Neuronal stem cell (in vitro differentiated cells): ENCODE results near the gene SOX11.

Experiments used
- DNase-seq: peaks from one replicate; pipeline ENCODE4 v3.0.0-alpha.2; 2013; ENCODE audit warnings: low spot score
- H2AFZ ChIP-seq: one replicate; pipeline ENCODE4 v1.6.1; 2013; ENCODE audit warnings: mild to moderate bottlenecking, low read length, inconsistent platforms
- H2AK5ac ChIP-seq: 2 replicates; pipeline ENCODE4 v1.6.1; 2013; ENCODE audit warnings: low read depth, mild to moderate bottlenecking, inconsistent platforms, low read length, moderate library complexity, mixed read lengths
- H2BK120ac ChIP-seq: 2 replicates; pipeline ENCODE4 v1.6.1; 2013; ENCODE audit warnings: low read depth, mild to moderate bottlenecking, inconsistent platforms, low read length, moderate library complexity, mixed read lengths
- H2BK12ac ChIP-seq: one replicate; pipeline ENCODE4 v1.6.1; 2013; ENCODE audit warnings: low read length, inconsistent platforms
- H2BK15ac ChIP-seq: 2 replicates; pipeline ENCODE4 v1.6.1; 2013; ENCODE audit warnings: mild to moderate bottlenecking, low read length, inconsistent platforms, mixed read lengths
- H2BK5ac ChIP-seq: one replicate; pipeline ENCODE4 v1.6.1; 2013; ENCODE audit warnings: inconsistent platforms, mild to moderate bottlenecking, low read length, moderate library complexity
- H3K14ac ChIP-seq: one replicate; pipeline ENCODE4 v1.6.1; 2013; ENCODE audit warnings: low read length, inconsistent platforms
- H3K18ac ChIP-seq: 2 replicates; pipeline ENCODE4 v1.6.1; 2013; ENCODE audit warnings: low read length, inconsistent platforms
- H3K23ac ChIP-seq: 2 replicates; pipeline ENCODE4 v1.6.1; 2013; ENCODE audit warnings: low read depth, mild to moderate bottlenecking, mixed read lengths, low read length, inconsistent platforms; ENCODE audit not compliant: poor library complexity
- H3K27ac ChIP-seq: replicated peaks from 3 replicates; pipeline ENCODE4 v1.5.1; 2013; ENCODE audit warnings: low read length, inconsistent platforms
- H3K27me3 ChIP-seq, 3 experiments: 2 replicates each; pipeline ENCODE4 v1.6.1; 2013; ENCODE audit warnings: low read length in 3 of 3, mild to moderate bottlenecking in 2 of 3, inconsistent platforms in 1 of 3, low read depth in 1 of 3, mixed read lengths in 1 of 3, moderate library complexity in 1 of 3; ENCODE audit not compliant: control insufficient read depth in 3 of 3, insufficient read depth in 3 of 3
- H3K36me3 ChIP-seq, 2 donors: replicated peaks in 1 of 2; 2 replicates each; pipeline ENCODE4 v1.6.1; 2013; ENCODE audit warnings: low read length in 2 of 2; ENCODE audit not compliant: control insufficient read depth in 2 of 2, insufficient read depth in 2 of 2
- H3K4ac ChIP-seq: 2 replicates; pipeline ENCODE4 v1.6.1; 2013; ENCODE audit warnings: inconsistent platforms, mild to moderate bottlenecking, low read length, moderate library complexity
- H3K4me1 ChIP-seq, 2 donors: 1 replicate in 1 of 2; 2 replicates in 1 of 2; pipeline ENCODE4 v1.6.1; 2013; ENCODE audit warnings: low read length in 2 of 2, low read depth in 1 of 2; ENCODE audit not compliant: control insufficient read depth in 2 of 2, insufficient read depth in 1 of 2
- H3K4me2 ChIP-seq: one replicate; pipeline ENCODE4 v1.6.1; 2013; ENCODE audit warnings: mild to moderate bottlenecking, low read length, inconsistent platforms; ENCODE audit not compliant: insufficient read depth, poor library complexity, severe bottlenecking
- H3K4me3 ChIP-seq, 2 donors: 2 replicates each; pipeline ENCODE4 v1.5.1; 2013; ENCODE audit warnings: low read length in 2 of 2, mild to moderate bottlenecking in 2 of 2, inconsistent platforms in 1 of 2, moderate library complexity in 1 of 2
- H3K79me1 ChIP-seq: one replicate; pipeline ENCODE4 v1.6.1; 2013; ENCODE audit warnings: low read depth, mild to moderate bottlenecking, inconsistent platforms, low read length, moderate library complexity
- H3K9ac ChIP-seq: one replicate; pipeline ENCODE4 v1.6.1; 2013; ENCODE audit warnings: mild to moderate bottlenecking, low read depth, low read length, inconsistent platforms; ENCODE audit not compliant: poor library complexity
- H3K9me3 ChIP-seq, 2 donors: replicated peaks in 1 of 2; 2 replicates each; pipeline versions ENCODE3 to v1.6.1; 2013; ENCODE audit warnings: low read length in 2 of 2, mild to moderate bottlenecking in 2 of 2, inconsistent platforms in 1 of 2, low read depth in 1 of 2, mixed read lengths in 1 of 2, moderate library complexity in 1 of 2; ENCODE audit not compliant: control insufficient read depth in 2 of 2, insufficient read depth in 1 of 2
- H4K8ac ChIP-seq: one replicate; pipeline ENCODE4 v1.6.1; 2013; ENCODE audit warnings: low read depth, mild to moderate bottlenecking, inconsistent platforms, low read length, moderate library complexity
- H4K91ac ChIP-seq: one replicate; pipeline ENCODE4 v1.6.1; 2013; ENCODE audit warnings: low read length, low read depth, mild to moderate bottlenecking, inconsistent platforms; ENCODE audit not compliant: poor library complexity
- WGBS, 2 donors: extraction: QIAGEN DNeasy Blood & Tissue Kit; methylation state at CpG; one replicate each; pipeline ENCODE4 v1.1.7; 2013; ENCODE audit warnings: missing lambda C conversion rate in 2 of 2, mixed read lengths in 1 of 2; ENCODE audit not compliant: insufficient read length in 2 of 2, insufficient replicate concordance in 1 of 2; ENCODE audit errors: extremely low coverage in 2 of 2; 5-methylcytosine and 5-hydroxymethylcytosine counted together

SOX11 gene

DNA sequence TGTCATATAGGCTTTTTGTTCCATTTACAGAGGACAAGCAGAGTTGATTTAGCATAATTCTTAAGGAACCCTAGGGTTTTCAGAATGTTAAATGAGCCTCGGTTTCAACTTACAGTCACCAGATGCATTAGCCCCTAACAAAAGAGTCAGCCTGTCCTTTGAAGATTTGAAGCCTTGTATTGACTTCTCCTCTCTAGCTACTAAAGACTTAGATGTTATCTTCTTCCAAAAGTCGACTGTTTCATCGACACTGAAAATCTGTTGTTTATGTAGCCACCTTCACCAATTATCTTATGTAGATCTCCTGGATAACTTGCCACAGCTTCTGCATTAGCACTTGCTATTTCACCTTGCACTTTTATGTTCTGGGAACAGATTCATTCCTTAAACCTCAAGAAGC, 31.6 kb upstream of the SOX11 start:
- H2BK5ac ChIP-seq: no peak overlapping the region
- no peaks in the 10 kb centered on the region for H3K79me1 ChIP-seq
- no peak overlapping the region for H2AK5ac ChIP-seq
- no peaks in the 10 kb centered on the region for H3K9me3 ChIP-seq
- no peak overlapping the region for H4K8ac ChIP-seq
- no peak overlapping the region for H3K18ac ChIP-seq
- H3K36me3 ChIP-seq: no peaks in the 10 kb centered on the region
- H4K91ac ChIP-seq: no peak overlapping the region
- H2AFZ ChIP-seq: no peak overlapping the region
- no peak for DNase-seq
- H3K4me1 ChIP-seq: peaks cover 0 to 3% of the 10 kb centered on the region in 2 donors
- H3K27ac ChIP-seq: no peak overlapping the region
- H3K4me3 ChIP-seq: no peak overlapping the region
- H3K4me2 ChIP-seq: no peak overlapping the region
- no peak overlapping the region for H3K4ac ChIP-seq
- H2BK12ac ChIP-seq: no peak overlapping the region
- no peak overlapping the region for H3K9ac ChIP-seq
- no peak overlapping the region for H3K23ac ChIP-seq
- no peak overlapping the region for H3K14ac ChIP-seq
- no peaks in the 10 kb centered on the region for H3K27me3 ChIP-seq
- H2BK120ac ChIP-seq: no peak overlapping the region
- H2BK15ac ChIP-seq: no peak overlapping the region
- WGBS, 2 donors: no CpG with 5 or more reads among the region's 3 CpGs

DNA sequence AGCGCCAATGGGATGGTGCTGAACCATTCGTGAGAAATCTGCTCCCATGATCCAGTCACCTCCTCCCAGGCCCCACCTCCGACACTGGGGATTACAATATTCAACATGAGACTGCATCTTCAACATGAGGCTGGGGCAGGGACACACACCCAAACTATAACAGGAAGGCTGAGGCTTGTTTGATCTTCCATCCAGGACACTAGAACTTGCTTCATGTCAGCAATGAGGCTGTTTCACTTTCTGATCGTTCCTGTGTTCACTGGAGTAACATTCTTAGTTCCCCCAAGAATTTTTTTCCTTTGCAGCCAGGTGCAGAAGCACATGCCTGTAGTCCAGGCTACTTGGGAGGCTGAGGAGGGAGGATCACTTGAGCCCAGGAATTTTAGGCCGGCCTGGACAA, 30.8 kb upstream of the SOX11 start:
- Histone ChIP-seq H2AFZ (no peak overlapping the region), H3K14ac (no peak overlapping the region), H3K9ac (no peak overlapping the region), H3K27ac (no peak overlapping the region), H4K8ac (no peak overlapping the region), H2BK12ac (no peak overlapping the region), H2BK15ac (no peak overlapping the region), H3K4ac (no peak overlapping the region), H3K4me1 (peaks cover 2 to 3% of the 10 kb centered on the region in 2 donors), H3K79me1 (no peaks in the 10 kb centered on the region), H3K9me3 (no peaks in the 10 kb centered on the region), H3K4me2 (no peak overlapping the region), H3K4me3 (no peak overlapping the region), H3K18ac (no peak overlapping the region), H3K27me3 (no peaks in the 10 kb centered on the region), H2BK5ac (no peak overlapping the region), H3K23ac (no peak overlapping the region), H3K36me3 (no peaks in the 10 kb centered on the region), H2AK5ac (no peak overlapping the region), H2BK120ac (no peak overlapping the region), H4K91ac (no peak overlapping the region)
- WGBS, 2 donors: no CpG with 5 or more reads among the region's 5 CpGs
- DNase-seq: no peak

DNA sequence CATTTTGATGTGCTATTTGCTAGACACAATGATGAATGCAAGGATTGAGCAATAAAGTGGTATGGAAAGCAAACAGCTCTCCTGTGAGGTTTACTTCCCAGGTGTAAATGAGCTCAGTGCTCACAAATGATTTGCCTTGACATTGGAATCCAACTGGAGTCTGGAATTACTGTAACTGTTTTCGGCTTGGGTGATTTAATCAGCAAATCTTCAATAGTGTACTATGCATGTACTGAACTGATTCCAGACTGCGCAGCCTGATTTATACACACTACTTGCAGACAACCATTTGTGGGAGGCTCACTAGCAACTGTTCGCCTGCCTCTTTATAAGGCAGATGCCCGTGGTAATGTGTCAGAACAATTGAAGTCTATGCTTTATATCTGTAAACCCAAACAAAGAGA, 27.9 kb upstream of the SOX11 start:
- H2BK12ac ChIP-seq: no peak overlapping the region
- no peaks in the 10 kb centered on the region for H3K27me3 ChIP-seq
- no peak overlapping the region for H3K4me2 ChIP-seq
- H3K9me3 ChIP-seq: peaks cover 0 to 6% of the 10 kb centered on the region in 2 donors
- no peak overlapping the region for H3K9ac ChIP-seq
- H2BK120ac ChIP-seq: no peak overlapping the region
- H2BK15ac ChIP-seq: no peak overlapping the region
- no peak overlapping the region for H4K8ac ChIP-seq
- H2AK5ac ChIP-seq: no peak overlapping the region
- H3K14ac ChIP-seq: no peak overlapping the region
- H3K23ac ChIP-seq: no peak overlapping the region
- DNase-seq: no peak
- H3K18ac ChIP-seq: no peak overlapping the region
- no peak overlapping the region for H3K27ac ChIP-seq
- no peak overlapping the region for H3K4ac ChIP-seq
- H3K4me1 ChIP-seq: peaks cover 7 to 8% of the 10 kb centered on the region in 2 donors
- WGBS, 2 donors: no CpG with 5 or more reads among the region's 4 CpGs
- no peak overlapping the region for H4K91ac ChIP-seq
- no peak overlapping the region for H2BK5ac ChIP-seq
- no peak overlapping the region for H3K4me3 ChIP-seq
- no peaks in the 10 kb centered on the region for H3K36me3 ChIP-seq
- no peaks in the 10 kb centered on the region for H3K79me1 ChIP-seq
- H2AFZ ChIP-seq: no peak overlapping the region

DNA sequence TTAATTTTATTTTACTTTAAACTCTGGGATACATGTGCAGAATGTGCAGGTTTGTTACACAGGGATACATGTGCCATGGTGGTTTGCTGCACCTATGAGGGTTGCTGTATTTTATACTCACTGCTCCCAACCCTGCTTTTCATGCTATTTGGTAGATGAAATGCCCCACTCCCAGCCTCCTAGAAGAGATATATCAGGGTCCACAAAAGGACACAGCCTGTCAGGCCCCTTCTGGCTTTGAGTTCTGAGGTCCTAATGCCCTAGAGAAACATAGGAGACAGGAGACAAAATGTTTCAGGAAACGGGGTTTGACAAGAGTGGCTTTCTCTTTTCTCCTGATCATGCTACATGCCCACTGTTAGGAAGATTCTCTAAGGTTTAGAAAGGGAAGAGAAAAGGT, 27.1 kb upstream of the SOX11 start:
- H3K9ac ChIP-seq: no peak overlapping the region
- no peak overlapping the region for H2AK5ac ChIP-seq
- no peaks in the 10 kb centered on the region for H3K79me1 ChIP-seq
- H3K27me3 ChIP-seq: no peaks in the 10 kb centered on the region
- no peak overlapping the region for H4K8ac ChIP-seq
- H2BK120ac ChIP-seq: no peak overlapping the region
- no peak overlapping the region for H3K27ac ChIP-seq
- H3K36me3 ChIP-seq: no peaks in the 10 kb centered on the region
- H3K4me2 ChIP-seq: no peak overlapping the region
- no peak overlapping the region for H3K23ac ChIP-seq
- no peak overlapping the region for H2BK12ac ChIP-seq
- no peak overlapping the region for H3K4me3 ChIP-seq
- peaks cover 7 to 8% of the 10 kb centered on the region in 2 donors for H3K4me1 ChIP-seq
- no peak overlapping the region for H2BK15ac ChIP-seq
- DNase-seq: no peak
- no peak overlapping the region for H4K91ac ChIP-seq
- no peak overlapping the region for H2AFZ ChIP-seq
- no peak overlapping the region for H3K4ac ChIP-seq
- no peak overlapping the region for H2BK5ac ChIP-seq
- H3K9me3 ChIP-seq: peaks cover 0 to 6% of the 10 kb centered on the region in 2 donors
- H3K18ac ChIP-seq: no peak overlapping the region
- no CpG with 5 or more reads among the region's 1 CpG for WGBS, 2 donors
- no peak overlapping the region for H3K14ac ChIP-seq
